C4-2B (cell line): Measurements from ENCODE around the gene DCHS1.

ENCODE experiments used
- ZFX ChIP-seq: fragments of 450-650 bp; IDR thresholded peaks from 2 replicates; pipeline ENCODE4 v1.6.1; 2017
- TF ChIP-seq, protein P1 (sequence below): fragments of 450-650 bp; conservative IDR thresholded peaks from 2 replicates; pipeline ENCODE4 v1.5.1; 2017; ENCODE audit warnings: mild to moderate bottlenecking

DNA sequence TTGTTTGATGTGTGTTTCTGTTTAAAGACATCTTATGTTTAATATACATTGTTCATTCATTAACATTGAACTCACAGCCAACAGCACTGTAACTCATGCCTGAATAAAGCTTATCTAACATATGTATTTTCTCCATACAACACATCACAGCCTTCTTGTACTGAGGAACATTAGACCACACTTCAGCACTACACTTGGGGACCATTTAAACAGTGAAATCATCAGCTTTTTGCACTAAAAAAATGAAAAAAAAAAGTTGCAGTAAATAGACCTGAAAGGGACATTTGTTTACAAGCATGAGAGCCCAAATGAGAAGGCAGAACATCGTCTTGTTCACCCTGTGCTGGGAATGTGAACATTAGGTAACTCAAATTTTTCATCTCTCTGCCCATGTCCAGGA is 21.1 kb downstream of the DCHS1 start:
- TF ChIP-seq, protein P1, sequence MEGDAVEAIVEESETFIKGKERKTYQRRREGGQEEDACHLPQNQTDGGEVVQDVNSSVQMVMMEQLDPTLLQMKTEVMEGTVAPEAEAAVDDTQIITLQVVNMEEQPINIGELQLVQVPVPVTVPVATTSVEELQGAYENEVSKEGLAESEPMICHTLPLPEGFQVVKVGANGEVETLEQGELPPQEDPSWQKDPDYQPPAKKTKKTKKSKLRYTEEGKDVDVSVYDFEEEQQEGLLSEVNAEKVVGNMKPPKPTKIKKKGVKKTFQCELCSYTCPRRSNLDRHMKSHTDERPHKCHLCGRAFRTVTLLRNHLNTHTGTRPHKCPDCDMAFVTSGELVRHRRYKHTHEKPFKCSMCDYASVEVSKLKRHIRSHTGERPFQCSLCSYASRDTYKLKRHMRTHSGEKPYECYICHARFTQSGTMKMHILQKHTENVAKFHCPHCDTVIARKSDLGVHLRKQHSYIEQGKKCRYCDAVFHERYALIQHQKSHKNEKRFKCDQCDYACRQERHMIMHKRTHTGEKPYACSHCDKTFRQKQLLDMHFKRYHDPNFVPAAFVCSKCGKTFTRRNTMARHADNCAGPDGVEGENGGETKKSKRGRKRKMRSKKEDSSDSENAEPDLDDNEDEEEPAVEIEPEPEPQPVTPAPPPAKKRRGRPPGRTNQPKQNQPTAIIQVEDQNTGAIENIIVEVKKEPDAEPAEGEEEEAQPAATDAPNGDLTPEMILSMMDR = no peak
- no peak for TF ChIP-seq ZFX
